WTC11 (cell line): ENCODE data around the gene AP3M1. TPM values are rescaled to one million over a fixed set of nuclear protein-coding genes. Genes with fewer than 3 reads are reported as not detected.

Experiments used
- AFF4 ChIP-seq: sonication (generic); formaldehyde crosslinking; IDR thresholded peaks from 2 replicates; pipeline ENCODE4 v1.8.1; 2023; ENCODE audit warnings: mild to moderate bottlenecking, missing genetic modification reagents, borderline replicate concordance
- AR ChIP-seq: fragments of 250-450 bp; sonication (Bioruptor Pico); IDR thresholded peaks from 2 replicates; pipeline ENCODE4 v1.9.0; 2021; ENCODE audit warnings: mild to moderate bottlenecking
- E2F4 ChIP-seq: sonication (generic); formaldehyde crosslinking; IDR thresholded peaks from 2 replicates; pipeline ENCODE4 v1.8.1; 2022; ENCODE audit warnings: low read depth, mild to moderate bottlenecking, moderate library complexity, missing genetic modification reagents, borderline replicate concordance
- E2F5 ChIP-seq: sonication (generic); formaldehyde crosslinking; IDR thresholded peaks from 2 replicates; pipeline ENCODE4 v1.8.1; 2022; ENCODE audit warnings: mild to moderate bottlenecking, moderate library complexity, missing genetic modification reagents
- ELF4 ChIP-seq: sonication (generic); formaldehyde crosslinking; IDR thresholded peaks from 2 replicates; pipeline ENCODE4 v1.8.1; 2022; ENCODE audit warnings: low read depth, mild to moderate bottlenecking, moderate library complexity, missing genetic modification reagents
- ETV6 ChIP-seq: sonication (generic); formaldehyde crosslinking; IDR thresholded peaks from 2 replicates; pipeline ENCODE4 v1.8.1; 2022; ENCODE audit warnings: mild to moderate bottlenecking, missing genetic modification reagents
- FOXP4 ChIP-seq: sonication (generic); formaldehyde crosslinking; IDR thresholded peaks from 2 replicates; pipeline ENCODE4 v1.8.0; 2022; ENCODE audit warnings: mild to moderate bottlenecking, missing genetic modification reagents
- HMGXB4 ChIP-seq: sonication (generic); formaldehyde crosslinking; IDR thresholded peaks from 2 replicates; pipeline ENCODE4 v1.8.1; 2023; ENCODE audit warnings: mild to moderate bottlenecking, moderate library complexity, missing genetic modification reagents
- KAT7 ChIP-seq: sonication (generic); formaldehyde crosslinking; IDR thresholded peaks from 2 replicates; pipeline ENCODE4 v1.8.1; 2023; ENCODE audit warnings: missing genetic modification reagents, mild to moderate bottlenecking, borderline replicate concordance
- NFYB ChIP-seq: sonication (generic); formaldehyde crosslinking; conservative IDR thresholded peaks from 2 replicates; pipeline ENCODE4 v1.8.0; 2022; ENCODE audit warnings: low read depth, missing genetic modification reagents
- NR1H2 ChIP-seq: sonication (generic); formaldehyde crosslinking; IDR thresholded peaks from 2 replicates; pipeline ENCODE4 v1.9.0; 2021; ENCODE audit warnings: mild to moderate bottlenecking, moderate library complexity, missing genetic modification reagents
- SMAD4 ChIP-seq: sonication (generic); formaldehyde crosslinking; IDR thresholded peaks from 2 replicates; pipeline ENCODE4 v1.8.0; 2022; ENCODE audit warnings: mild to moderate bottlenecking, missing genetic modification reagents
- STAT6 ChIP-seq: sonication (generic); formaldehyde crosslinking; conservative IDR thresholded peaks from 2 replicates; pipeline ENCODE4 v1.8.1; 2023; ENCODE audit warnings: mild to moderate bottlenecking, low read depth, missing genetic modification reagents, moderate library complexity
- USF1 ChIP-seq: sonication (generic); formaldehyde crosslinking; IDR thresholded peaks from 2 replicates; pipeline ENCODE4 v1.8.0; 2022; ENCODE audit warnings: mild to moderate bottlenecking, missing genetic modification reagents
- USF2 ChIP-seq: sonication (generic); formaldehyde crosslinking; IDR thresholded peaks from 2 replicates; pipeline ENCODE4 v1.8.1; 2023; ENCODE audit warnings: mild to moderate bottlenecking, missing genetic modification reagents, moderate library complexity
- ZMAT4 ChIP-seq: fragments of 250-450 bp; sonication (Bioruptor Pico); IDR thresholded peaks from 2 replicates; pipeline ENCODE4 v1.9.0; 2021; ENCODE audit warnings: mild to moderate bottlenecking
- ZNF121 ChIP-seq: sonication (generic); formaldehyde crosslinking; IDR thresholded peaks from 2 replicates; pipeline ENCODE4 v1.8.0; 2023; ENCODE audit warnings: missing genetic modification reagents
- ZNF416 ChIP-seq: fragments of 250-450 bp; sonication (Bioruptor Pico); IDR thresholded peaks from 2 replicates; pipeline ENCODE4 v1.9.0; 2021; ENCODE audit warnings: mild to moderate bottlenecking, inconsistent platforms
- total RNA-seq: library from RNA; stranded (reverse); gene quantifications from 3 replicates; pipeline ENCODE4 v1.2.3, GENCODE V29; 2021

Gene AP3M1
- total RNA-seq, 1 experiment from 2014 or later, result 37.3 TPM

GRCh38 chr10:74150990-74151878, 606 bp upstream of the AP3M1 start, which contains the start of gene ADK (continued):
- TF ChIP-seq AR (CRISPR knock-in tag), result no peak
- TF ChIP-seq NFYB (CRISPR knock-in tag), result peak; percentile 32; the same call in 1 of the 2 replicates
- peak; percentile 39; the same call in 1 of the 2 replicates for TF ChIP-seq HMGXB4
- TF ChIP-seq STAT6 (CRISPR knock-in tag), result no peak
- TF ChIP-seq ELF4 (CRISPR knock-in tag), result no peak
- no peak for TF ChIP-seq NR1H2
- TF ChIP-seq USF2 (CRISPR knock-in tag), result no peak
- TF ChIP-seq SMAD4 (CRISPR knock-in tag), result no peak
- no peak for TF ChIP-seq ZNF121
- TF ChIP-seq KAT7 (CRISPR knock-in tag), result 0 out of 2 replicates have a peak, but pooled peaks have one; percentile 88
- TF ChIP-seq E2F4 (CRISPR knock-in tag), result peak; percentile 47; the same call in 1 of the 2 replicates
- TF ChIP-seq E2F5 (CRISPR knock-in tag), result no peak; the same call in 1 of the 2 replicates
- peak; percentile 41; the same call in 1 of the 2 replicates for TF ChIP-seq USF1 (CRISPR knock-in tag)
- TF ChIP-seq ETV6 (CRISPR knock-in tag), result peak; percentile 54; the same call in 1 of the 2 replicates
- TF ChIP-seq ZNF416, result peak; percentile 76; the same call in 1 of the 2 replicates
- no peak for TF ChIP-seq FOXP4 (CRISPR knock-in tag)
- TF ChIP-seq AFF4 (CRISPR knock-in tag), result no peak
- no peak for TF ChIP-seq ZMAT4 (CRISPR knock-in tag)
